Measurements from ENCODE around the gene NARS2.

Gene NARS2

DNA sequence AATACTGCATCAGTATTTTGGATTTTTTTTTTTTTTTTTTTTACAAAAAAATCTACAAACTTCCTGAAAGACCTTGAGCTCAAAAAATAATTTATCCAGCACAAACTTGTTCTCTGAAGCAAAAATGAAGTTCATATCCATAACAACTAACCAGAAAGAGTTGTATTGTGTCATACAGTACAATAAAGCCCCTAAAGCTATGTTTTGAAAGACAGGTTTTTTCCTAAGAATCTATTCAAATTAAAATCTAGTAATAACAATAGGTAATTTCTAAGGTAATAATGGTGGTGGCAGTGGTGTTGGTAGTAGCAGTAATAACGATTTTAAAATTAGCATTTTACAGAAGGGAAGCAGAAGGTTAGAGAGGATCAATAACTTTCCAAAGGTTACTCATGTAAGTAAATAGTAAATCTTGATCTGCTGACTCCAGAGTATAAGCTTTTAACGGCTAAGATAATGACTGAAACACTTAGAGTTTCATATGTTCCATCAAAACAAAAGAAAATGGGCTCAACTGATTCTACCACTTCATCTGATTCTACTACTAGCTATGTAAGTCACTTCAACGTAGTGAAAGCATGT, 103.7 kb downstream of the NARS2 start:
- TF ChIP-seq RAD21 (IDR thresholded peaks at IDR 0.05; ENCODE audit: low read depth) (no peak), FOXM1 (IDR thresholded peaks at IDR 0.05; ENCODE audit: borderline replicate concordance, low read depth) (no peak), ZBTB7A (IDR thresholded peaks at IDR 0.05; ENCODE audit: low read depth) (no peak), TAF1 (IDR thresholded peaks at IDR 0.05; ENCODE audit: low read depth) (no peak), EP300 (IDR thresholded peaks at IDR 0.05; ENCODE audit: borderline replicate concordance) (no peak), MAX (IDR thresholded peaks at IDR 0.05) (no peak), TCF12 (IDR thresholded peaks at IDR 0.05; ENCODE audit: low read depth) (no peak), EGR1 (IDR thresholded peaks at IDR 0.05) (no peak), TEAD4 (IDR thresholded peaks at IDR 0.05) (no peak), YY1 (IDR thresholded peaks at IDR 0.05; ENCODE audit: low read depth) (no peak), CREB1 (IDR thresholded peaks at IDR 0.05; ENCODE audit: low read depth) (no peak), CEBPB (IDR thresholded peaks at IDR 0.05) (no peak), NFIC (IDR thresholded peaks at IDR 0.05) (no peak)
- TF ChIP-seq, protein P1, sequence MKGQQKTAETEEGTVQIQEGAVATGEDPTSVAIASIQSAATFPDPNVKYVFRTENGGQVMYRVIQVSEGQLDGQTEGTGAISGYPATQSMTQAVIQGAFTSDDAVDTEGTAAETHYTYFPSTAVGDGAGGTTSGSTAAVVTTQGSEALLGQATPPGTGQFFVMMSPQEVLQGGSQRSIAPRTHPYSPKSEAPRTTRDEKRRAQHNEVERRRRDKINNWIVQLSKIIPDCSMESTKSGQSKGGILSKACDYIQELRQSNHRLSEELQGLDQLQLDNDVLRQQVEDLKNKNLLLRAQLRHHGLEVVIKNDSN (IDR thresholded peaks at IDR 0.05), result no peak
- TF ChIP-seq, protein P2, sequence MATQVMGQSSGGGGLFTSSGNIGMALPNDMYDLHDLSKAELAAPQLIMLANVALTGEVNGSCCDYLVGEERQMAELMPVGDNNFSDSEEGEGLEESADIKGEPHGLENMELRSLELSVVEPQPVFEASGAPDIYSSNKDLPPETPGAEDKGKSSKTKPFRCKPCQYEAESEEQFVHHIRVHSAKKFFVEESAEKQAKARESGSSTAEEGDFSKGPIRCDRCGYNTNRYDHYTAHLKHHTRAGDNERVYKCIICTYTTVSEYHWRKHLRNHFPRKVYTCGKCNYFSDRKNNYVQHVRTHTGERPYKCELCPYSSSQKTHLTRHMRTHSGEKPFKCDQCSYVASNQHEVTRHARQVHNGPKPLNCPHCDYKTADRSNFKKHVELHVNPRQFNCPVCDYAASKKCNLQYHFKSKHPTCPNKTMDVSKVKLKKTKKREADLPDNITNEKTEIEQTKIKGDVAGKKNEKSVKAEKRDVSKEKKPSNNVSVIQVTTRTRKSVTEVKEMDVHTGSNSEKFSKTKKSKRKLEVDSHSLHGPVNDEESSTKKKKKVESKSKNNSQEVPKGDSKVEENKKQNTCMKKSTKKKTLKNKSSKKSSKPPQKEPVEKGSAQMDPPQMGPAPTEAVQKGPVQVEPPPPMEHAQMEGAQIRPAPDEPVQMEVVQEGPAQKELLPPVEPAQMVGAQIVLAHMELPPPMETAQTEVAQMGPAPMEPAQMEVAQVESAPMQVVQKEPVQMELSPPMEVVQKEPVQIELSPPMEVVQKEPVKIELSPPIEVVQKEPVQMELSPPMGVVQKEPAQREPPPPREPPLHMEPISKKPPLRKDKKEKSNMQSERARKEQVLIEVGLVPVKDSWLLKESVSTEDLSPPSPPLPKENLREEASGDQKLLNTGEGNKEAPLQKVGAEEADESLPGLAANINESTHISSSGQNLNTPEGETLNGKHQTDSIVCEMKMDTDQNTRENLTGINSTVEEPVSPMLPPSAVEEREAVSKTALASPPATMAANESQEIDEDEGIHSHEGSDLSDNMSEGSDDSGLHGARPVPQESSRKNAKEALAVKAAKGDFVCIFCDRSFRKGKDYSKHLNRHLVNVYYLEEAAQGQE (IDR thresholded peaks at IDR 0.05; ENCODE audit: low read depth), result no peak

- TF ChIP-seq TCF12 (IDR thresholded peaks at IDR 0.05; ENCODE audit: low read depth), result no peak
- TF ChIP-seq YY1 (IDR thresholded peaks at IDR 0.05; ENCODE audit: low read depth), result no peak
- no peak for TF ChIP-seq ZBTB7A (IDR thresholded peaks at IDR 0.05; ENCODE audit: low read depth)
- no peak for TF ChIP-seq RAD21 (IDR thresholded peaks at IDR 0.05; ENCODE audit: low read depth)
- TF ChIP-seq EP300 (IDR thresholded peaks at IDR 0.05; ENCODE audit: borderline replicate concordance), result no peak
- TF ChIP-seq EGR1 (IDR thresholded peaks at IDR 0.05), result no peak
- TF ChIP-seq, protein P1 (IDR thresholded peaks at IDR 0.05), result no peak
- TF ChIP-seq, protein P2 (IDR thresholded peaks at IDR 0.05; ENCODE audit: low read depth), result no peak
- no peak for TF ChIP-seq NFIC (IDR thresholded peaks at IDR 0.05)
- TF ChIP-seq TEAD4 (IDR thresholded peaks at IDR 0.05), result no peak
- TF ChIP-seq MAX (IDR thresholded peaks at IDR 0.05), result no peak
- TF ChIP-seq TAF1 (IDR thresholded peaks at IDR 0.05; ENCODE audit: low read depth), result no peak
- TF ChIP-seq FOXM1 (IDR thresholded peaks at IDR 0.05; ENCODE audit: borderline replicate concordance, low read depth), result no peak
- TF ChIP-seq CREB1 (IDR thresholded peaks at IDR 0.05; ENCODE audit: low read depth), result no peak
- TF ChIP-seq CEBPB (IDR thresholded peaks at IDR 0.05), result no peak
These were observed 104.8 kb downstream of the NARS2 start for GRCh38 chr11:78469896-78470295.

DNA sequence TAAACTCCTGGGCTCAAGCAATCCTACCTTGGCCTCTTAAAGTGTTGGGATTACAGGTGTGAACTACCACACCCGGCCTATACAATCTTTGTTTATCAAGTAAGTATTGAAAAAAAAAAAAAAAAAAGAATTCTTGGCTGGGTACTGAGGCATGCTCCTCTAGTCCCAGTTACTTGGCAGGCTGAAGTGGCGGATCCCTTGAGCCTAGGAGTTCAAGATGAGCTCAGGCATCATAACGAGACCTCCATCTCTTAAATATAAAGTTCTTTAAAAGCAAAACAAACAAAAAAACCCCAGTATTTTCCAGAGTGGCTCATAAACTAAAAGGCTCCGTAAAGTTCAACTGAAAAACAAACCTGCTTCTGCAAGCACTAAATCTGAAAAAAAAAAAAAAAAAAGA, 106.7 kb downstream of the NARS2 start:
- TF ChIP-seq CREB1 (IDR thresholded peaks at IDR 0.05; ENCODE audit: low read depth), result no peak
- no peak for TF ChIP-seq YY1 (IDR thresholded peaks at IDR 0.05; ENCODE audit: low read depth)
- no peak for TF ChIP-seq EGR1 (IDR thresholded peaks at IDR 0.05)
- TF ChIP-seq NFIC (IDR thresholded peaks at IDR 0.05), result no peak
- no peak for TF ChIP-seq ZBTB7A (IDR thresholded peaks at IDR 0.05; ENCODE audit: low read depth)
- no peak for TF ChIP-seq TAF1 (IDR thresholded peaks at IDR 0.05; ENCODE audit: low read depth)
- TF ChIP-seq, protein P1 (IDR thresholded peaks at IDR 0.05), result no peak
- no peak for TF ChIP-seq CEBPB (IDR thresholded peaks at IDR 0.05)
- TF ChIP-seq, protein P2 (IDR thresholded peaks at IDR 0.05; ENCODE audit: low read depth), result no peak
- no peak for TF ChIP-seq RAD21 (IDR thresholded peaks at IDR 0.05; ENCODE audit: low read depth)

- no peak for TF ChIP-seq EP300 (IDR thresholded peaks at IDR 0.05; ENCODE audit: borderline replicate concordance)
- no peak for TF ChIP-seq YY1 (IDR thresholded peaks at IDR 0.05; ENCODE audit: low read depth)
- TF ChIP-seq FOXM1 (IDR thresholded peaks at IDR 0.05; ENCODE audit: borderline replicate concordance, low read depth), result no peak
- TF ChIP-seq, protein P2 (IDR thresholded peaks at IDR 0.05; ENCODE audit: low read depth), result no peak
- TF ChIP-seq NFIC (IDR thresholded peaks at IDR 0.05), result no peak
- TF ChIP-seq, protein P1 (IDR thresholded peaks at IDR 0.05), result no peak
- no peak for TF ChIP-seq EGR1 (IDR thresholded peaks at IDR 0.05)
- no peak for TF ChIP-seq TCF12 (IDR thresholded peaks at IDR 0.05; ENCODE audit: low read depth)
- TF ChIP-seq TAF1 (IDR thresholded peaks at IDR 0.05; ENCODE audit: low read depth), result no peak
- TF ChIP-seq ZBTB7A (IDR thresholded peaks at IDR 0.05; ENCODE audit: low read depth), result no peak
These were observed 107.3 kb downstream of the NARS2 start for GRCh38 chr11:78467370-78467769.
